GM12878 (cell line): ENCODE data around the gene ALDH1A3. TPM values are rescaled to one million over a fixed set of nuclear protein-coding genes. Genes with fewer than 3 reads are reported as not detected.

Experiments used
- CBX5 ChIP-seq: sonication (generic); IDR thresholded peaks from 2 replicates; pipeline ENCODE4 v1.6.1; 2016; ENCODE audit warnings: low read depth, moderate library complexity, mild to moderate bottlenecking, inconsistent platforms
- ETV6 ChIP-seq, 2 experiments: fragments of 450-650 bp in 1 of 2; IDR thresholded peaks in 1 of 2; conservative IDR thresholded peaks in 1 of 2; 2 replicates each; pipeline ENCODE4 v1.6.1; 2014; ENCODE audit warnings: antibody characterized with exemption in 1 of 2, borderline replicate concordance in 1 of 2, low read depth in 1 of 2, mild to moderate bottlenecking in 1 of 2, moderate library complexity in 1 of 2
- HDAC6 ChIP-seq: fragments of 200-600 bp; sonication (generic); IDR thresholded peaks from one replicate; pipeline ENCODE4 v1.8.0; 2017; ENCODE audit warnings: antibody characterized with exemption; ENCODE audit not compliant: unreplicated experiment
- SIN3A ChIP-seq: IDR thresholded peaks from 2 replicates; pipeline ENCODE4 v1.6.1; 2012; ENCODE audit warnings: low read depth, low read length, improper control_type of control experiment
- SMAD1 ChIP-seq: fragments of 450-650 bp; IDR thresholded peaks from 2 replicates; pipeline ENCODE4 v1.6.1; 2018; ENCODE audit warnings: mild to moderate bottlenecking, low read depth; ENCODE audit not compliant: partially characterized antibody
- SUPT20H ChIP-seq: IDR thresholded peaks from 2 replicates; pipeline ENCODE4 v1.6.1; 2011; ENCODE audit warnings: low read depth, mild to moderate bottlenecking, low read length, moderate library complexity, borderline replicate concordance; ENCODE audit not compliant: control insufficient read depth
- SUZ12 ChIP-seq: fragments of 200-600 bp; sonication (generic); IDR thresholded peaks from one replicate; pipeline ENCODE4 v1.6.1; 2018; ENCODE audit warnings: antibody characterized with exemption, mild to moderate bottlenecking; ENCODE audit not compliant: unreplicated experiment
- ZNF217 ChIP-seq: fragments of 450-650 bp; IDR thresholded peaks from 2 replicates; pipeline ENCODE4 v1.6.1; 2017; ENCODE audit warnings: antibody characterized with exemption, mild to moderate bottlenecking
- polyA plus RNA-seq, 11 experiments: library from polyadenylated mRNA; depleted of rRNA in 4 of 11; unstranded in 6 of 11; stranded (reverse) in 5 of 11; fragments of >200 nt; fragmentation: Nextera tagmentation in 4 of 11; fragmentation: Illumina TruSeq in 1 of 11; extraction: Ambion mirVana in 4 of 11; extraction: Trizol in 1 of 11; gene quantifications; 1 replicate in 1 of 11; 2 replicates in 10 of 11; pipeline versions ENCODE4 v1.2.1 to v1.2.3, GENCODE V29; 2011 to 2016; ENCODE audit warnings: inconsistent platforms in 2 of 11, missing spikeins in 2 of 11, low read depth in 1 of 11
- total RNA-seq, 4 experiments: library from RNA; depleted of rRNA in 3 of 4; stranded (reverse); fragments of >200 nt in 3 of 4; fragmentation: Illumina TruSeq in 1 of 4; extraction: Trizol in 1 of 4; gene quantifications; 2 replicates each; pipeline versions ENCODE4 v1.2.1 to v1.2.3, GENCODE V29; 2013 to 2021
- TF ChIP-seq, protein P1 (sequence below): IDR thresholded peaks from 2 replicates; pipeline ENCODE4 v1.6.1; 2011; ENCODE audit warnings: low read depth, low read length, improper control_type of control experiment, borderline replicate concordance
- TF ChIP-seq, protein P2 (sequence below), 3 experiments: IDR thresholded peaks in 2 of 3; conservative IDR thresholded peaks in 1 of 3; 2 replicates each; pipeline ENCODE4 v1.5.1; 2011; ENCODE audit warnings: low read depth in 3 of 3, low read length in 3 of 3, mild to moderate bottlenecking in 3 of 3, control low read depth in 2 of 3, moderate library complexity in 2 of 3, inconsistent platforms in 1 of 3, mixed read lengths in 1 of 3; ENCODE audit not compliant: control insufficient read depth in 2 of 3, insufficient read depth in 1 of 3; ENCODE audit errors: extremely low read depth in 1 of 3

Gene ALDH1A3
- total and polyA plus RNA-seq, 10 of the 15 experiments (the other 5 are each of a cell fraction or from before 2014, with no cell fraction given): 0.06 to 0.69 (median 0.18) TPM

DNA sequence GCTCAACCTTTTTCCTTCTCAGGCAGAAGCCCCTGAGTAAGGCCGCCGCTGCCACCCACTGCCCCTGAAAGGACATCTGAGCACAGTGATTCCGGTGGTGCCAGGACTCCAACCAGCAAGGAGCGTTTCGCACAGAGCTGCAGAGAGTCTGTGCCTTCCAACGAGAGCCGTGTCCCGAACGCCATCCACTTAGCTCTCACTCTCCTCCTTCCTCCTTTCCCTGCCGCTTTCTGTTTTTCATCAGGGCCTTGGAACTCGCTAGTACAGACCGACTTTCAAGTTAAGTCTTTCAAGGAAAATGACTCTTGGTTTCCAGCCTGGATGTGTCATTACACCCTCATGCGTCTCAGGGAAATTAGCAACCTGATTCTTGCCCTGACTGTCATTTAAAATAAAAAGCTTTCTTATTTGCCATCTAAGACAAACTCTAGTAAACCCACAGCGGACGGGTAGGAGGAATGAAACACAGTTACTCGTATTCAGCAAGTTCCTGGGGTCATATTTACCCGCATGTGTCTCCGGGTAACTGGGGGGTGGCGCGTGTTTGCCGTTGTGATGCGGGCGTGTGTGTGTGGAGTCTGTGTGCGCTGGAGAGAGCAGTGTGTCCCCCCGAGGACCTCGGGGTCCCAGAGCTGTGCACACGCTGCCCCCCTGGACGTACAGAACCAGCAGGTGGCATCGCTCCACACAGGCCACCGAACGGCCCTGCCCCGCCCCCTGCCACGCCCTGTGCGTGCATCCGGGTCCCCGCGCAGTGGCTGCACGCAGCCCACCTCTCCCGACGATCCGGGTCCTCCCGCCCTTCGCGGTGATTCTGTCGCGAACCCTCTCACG, 30.4 kb upstream of the ALDH1A3 start (continued):
- TF ChIP-seq, protein P1, sequence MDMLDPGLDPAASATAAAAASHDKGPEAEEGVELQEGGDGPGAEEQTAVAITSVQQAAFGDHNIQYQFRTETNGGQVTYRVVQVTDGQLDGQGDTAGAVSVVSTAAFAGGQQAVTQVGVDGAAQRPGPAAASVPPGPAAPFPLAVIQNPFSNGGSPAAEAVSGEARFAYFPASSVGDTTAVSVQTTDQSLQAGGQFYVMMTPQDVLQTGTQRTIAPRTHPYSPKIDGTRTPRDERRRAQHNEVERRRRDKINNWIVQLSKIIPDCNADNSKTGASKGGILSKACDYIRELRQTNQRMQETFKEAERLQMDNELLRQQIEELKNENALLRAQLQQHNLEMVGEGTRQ: no peak
- TF ChIP-seq ETV6 (conservative IDR thresholded peaks at IDR 0.05 in 1 of 2, IDR thresholded peaks at IDR 0.05 in 1 of 2; ENCODE audit: borderline replicate concordance in 1 of 2, low read depth in 1 of 2): no peak
- no peak for TF ChIP-seq CBX5
- peak; percentile 9 for TF ChIP-seq SUZ12
- TF ChIP-seq ZNF217: no peak
- TF ChIP-seq, protein P2, sequence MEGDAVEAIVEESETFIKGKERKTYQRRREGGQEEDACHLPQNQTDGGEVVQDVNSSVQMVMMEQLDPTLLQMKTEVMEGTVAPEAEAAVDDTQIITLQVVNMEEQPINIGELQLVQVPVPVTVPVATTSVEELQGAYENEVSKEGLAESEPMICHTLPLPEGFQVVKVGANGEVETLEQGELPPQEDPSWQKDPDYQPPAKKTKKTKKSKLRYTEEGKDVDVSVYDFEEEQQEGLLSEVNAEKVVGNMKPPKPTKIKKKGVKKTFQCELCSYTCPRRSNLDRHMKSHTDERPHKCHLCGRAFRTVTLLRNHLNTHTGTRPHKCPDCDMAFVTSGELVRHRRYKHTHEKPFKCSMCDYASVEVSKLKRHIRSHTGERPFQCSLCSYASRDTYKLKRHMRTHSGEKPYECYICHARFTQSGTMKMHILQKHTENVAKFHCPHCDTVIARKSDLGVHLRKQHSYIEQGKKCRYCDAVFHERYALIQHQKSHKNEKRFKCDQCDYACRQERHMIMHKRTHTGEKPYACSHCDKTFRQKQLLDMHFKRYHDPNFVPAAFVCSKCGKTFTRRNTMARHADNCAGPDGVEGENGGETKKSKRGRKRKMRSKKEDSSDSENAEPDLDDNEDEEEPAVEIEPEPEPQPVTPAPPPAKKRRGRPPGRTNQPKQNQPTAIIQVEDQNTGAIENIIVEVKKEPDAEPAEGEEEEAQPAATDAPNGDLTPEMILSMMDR (IDR thresholded peaks at IDR 0.05 in 2 of 3, conservative IDR thresholded peaks at IDR 0.05 in 1 of 3; ENCODE audit: control insufficient read depth in 2 of 3, extremely low read depth in 1 of 3, insufficient read depth in 1 of 3, low read depth in 3 of 3, low read length in 3 of 3): peak; percentile 11 to 55 (median 40); a peak in 3 of 6 replicates
- no peak for TF ChIP-seq SIN3A
- TF ChIP-seq SMAD1: no peak
- no peak for TF ChIP-seq SUPT20H
- TF ChIP-seq HDAC6: no peak
